ENCODE results near the gene KCNT2. TPM values are rescaled to one million over a fixed set of nuclear protein-coding genes. Genes with fewer than 3 reads are reported as not detected.

KCNT2 gene
- total and polyA plus RNA-seq, 10 of the 15 experiments (the other 5 are each of a cell fraction or from before 2014, with no cell fraction given) = not detected

- Histone ChIP-seq H4K20me1 (ENCODE audit: control insufficient read depth, insufficient read depth) (no peaks in the 10 kb centered on the region), H3K9me3 (replicated peaks; ENCODE audit: control insufficient read depth, insufficient read depth, low read length) (no peaks in the 10 kb centered on the region), H3K27me3 (replicated peaks in 1 of 2; ENCODE audit: control insufficient read depth in 2 of 2, insufficient read depth in 2 of 2, low read length in 1 of 2) (no peaks in the 10 kb centered on the region), H3K4me1 (ENCODE audit: control insufficient read depth, insufficient read depth, low read length) (no peaks in the 10 kb centered on the region), H3K9ac (ENCODE audit: control insufficient read depth, insufficient read depth, low read length) (no peak overlapping the region), H2AFZ (ENCODE audit: control insufficient read depth, low read depth, low read length) (no peak overlapping the region), H3K79me2 (ENCODE audit: control insufficient read depth, insufficient read depth, low read length) (no peaks in the 10 kb centered on the region), H3K4me3 (no peak overlapping the region), H3K4me2 (ENCODE audit: control insufficient read depth, insufficient read depth) (no peak overlapping the region), H3K36me3 (ENCODE audit: control insufficient read depth in 2 of 2, insufficient read depth in 2 of 2, low read length in 1 of 2) (no peaks in the 10 kb centered on the region), H3K27ac (ENCODE audit: control insufficient read depth, insufficient read depth) (no peak overlapping the region)
- TF ChIP-seq ELK1 (IDR thresholded peaks at IDR 0.05; ENCODE audit: low read depth, low read length) (no peak), BCL3 (IDR thresholded peaks at IDR 0.05; ENCODE audit: borderline replicate concordance, insufficient read depth, low read depth, low read length, poor library complexity, severe bottlenecking) (no peak), POLR2A (IDR thresholded peaks at IDR 0.05; ENCODE audit: low read depth, low read length) (no peak), SUPT20H (IDR thresholded peaks at IDR 0.05; ENCODE audit: borderline replicate concordance, control insufficient read depth, low read depth, low read length) (no peak), CEBPB (IDR thresholded peaks at IDR 0.05; ENCODE audit: borderline replicate concordance in 1 of 2, low read depth in 2 of 2, low read length in 2 of 2) (no peak), SMAD1 (IDR thresholded peaks at IDR 0.05; ENCODE audit: low read depth, partially characterized antibody) (no peak), MLLT1 (IDR thresholded peaks at IDR 0.05) (no peak), CHD1 (IDR thresholded peaks at IDR 0.05; ENCODE audit: low read depth, low read length) (no peak), STAT1 (conservative IDR thresholded peaks at IDR 0.05) (no peak)
- ATAC-seq = no peak
- intact Hi-C loops (cut with micrococcal nuclease; ENCODE audit: unreplicated experiment) (no loop called here), in situ Hi-C loops (cut with MboI) (no loop called here)
- no peak for DNase-seq (ENCODE audit: low read depth, low spot score)
- POLR2A ChIA-PET = no interaction called here
- CTCF ChIA-PET = interaction anchor here (0.6 kb wide), 1 partner anchor 705 kb away, joined by 5 read pairs; no protein-coding TSS in a partner anchor
- RAD21 ChIA-PET (ENCODE audit: unreplicated experiment) = no interaction called here
- FAIRE-seq = no peak
- SMC1A ChIA-PET (ENCODE audit: uncharacterized antibody, unreplicated experiment) = no interaction called here
- no TSS peak for BruUV-seq (replicated peaks)
These were observed 206.3 kb downstream of the KCNT2 start for GRCh38 chr1:196401891-196402290.

Measured in GM12878 (cell line).